NCI-H2107 treated with DMSO at 0.1 percent for 48 hours (cell line): ENCODE data around the gene TLX3.
"Not testable (repeated sequence)": the region's sequence is repeated elsewhere in the genome, so short reads cannot be mapped to it uniquely, and the experiment has no call there.

ENCODE experiments used
- DNase-seq: peaks from one replicate; lab custom pipeline; 2025; ENCODE audit not compliant: unreplicated experiment; lab: John Stamatoyannopoulos, UW

Gene TLX3

GRCh38 chr5:171322527-171322926 lies 13.5 kb downstream of the TLX3 start:
- DNase-seq: no peak

- DNase-seq: no peak
Measured at GRCh38 chr5:171323007-171323406, 14.0 kb downstream of the TLX3 start.

GRCh38 chr5:171323806-171324632 lies 15.0 kb downstream of the TLX3 start:
- DNase-seq: no peak

GRCh38 chr5:171330021-171330420 lies 21.0 kb downstream of the TLX3 start:
- no peak for DNase-seq

- DNase-seq: no peak
Measured at GRCh38 chr5:171335616-171336015, 26.6 kb downstream of the TLX3 start.

- DNase-seq: peak; percentile 14
Measured at GRCh38 chr5:171336521-171337209, 27.6 kb downstream of the TLX3 start.

GRCh38 chr5:171337210-171337569 lies 28.1 kb downstream of the TLX3 start:
- no peak for DNase-seq

GRCh38 chr5:171340042-171340441 lies 31.0 kb downstream of the TLX3 start:
- DNase-seq: no peak

- no peak for DNase-seq
Measured at GRCh38 chr5:171340491-171340890, 31.4 kb downstream of the TLX3 start.

GRCh38 chr5:171342362-171343111 lies 33.5 kb downstream of the TLX3 start:
- peak; percentile 22 for DNase-seq

GRCh38 chr5:171344936-171345608 lies 36.0 kb downstream of the TLX3 start:
- DNase-seq: no peak

GRCh38 chr5:171351536-171352073 lies 42.6 kb downstream of the TLX3 start:
- no peak for DNase-seq

- DNase-seq: no peak
Measured at GRCh38 chr5:171355302-171355724, 46.3 kb downstream of the TLX3 start.

- no peak for DNase-seq
Measured at GRCh38 chr5:171357843-171358242, 48.8 kb downstream of the TLX3 start.

- not testable (repeated sequence) for DNase-seq
Measured at GRCh38 chr5:171361151-171361550, 52.1 kb downstream of the TLX3 start.
